ENCODE data around the gene DGKZ. TPM values are rescaled to one million over a fixed set of nuclear protein-coding genes. Genes with fewer than 3 reads are reported as not detected.

Gene DGKZ
- total and polyA plus RNA-seq, 2 of the 13 experiments (the other 11 are each of a cell fraction or from before 2014, with no cell fraction given) = 15.8 to 20.7 TPM

- ATAC-seq = no peak
- CTCF ChIA-PET (ENCODE audit: low intra/inter-chr PET ratio, low total read pairs) = no interaction called here
- peaks cover 4% of the 10 kb centered on the region; the same call in 1 of the 2 replicates for H3K4me1 ChIP-seq (ENCODE audit: insufficient read depth, low read length)
Measured at GRCh38 chr11:46335890-46336562, 11.2 kb upstream of the DGKZ start.

More at GRCh38 chr11:46335890-46336562, 11.2 kb upstream of the DGKZ start:
- 40% methylated on average over 11 of the region's 11 CpGs for WGBS (ENCODE audit: low lambda C conversion rate)
- Histone ChIP-seq H2AFZ (ENCODE audit: low read length) (no peak overlapping the region), H3K9ac (ENCODE audit: insufficient read depth, low read depth, low read length) (no peak overlapping the region), H3K4me2 (ENCODE audit: low read depth, low read length) (no peak overlapping the region), H3K36me3 (replicated peaks in 1 of 2; ENCODE audit: control insufficient read depth in 1 of 2, insufficient read depth in 2 of 2, low read length in 2 of 2) (no peaks in the 10 kb centered on the region), H4K20me1 (ENCODE audit: insufficient read depth, low read length) (peaks cover 7% of the 10 kb centered on the region; the same call in 1 of the 2 replicates), H3K79me2 (ENCODE audit: insufficient read depth, low read length) (no peaks in the 10 kb centered on the region), H3K9me3 (ENCODE audit: low read length) (no peaks in the 10 kb centered on the region), H3K27me3 (ENCODE audit: control insufficient read depth in 1 of 2, insufficient read depth in 2 of 2, low read length in 2 of 2) (peaks cover 18 to 87% of the 10 kb centered on the region in 2 experiments), H3K27ac (ENCODE audit: extremely low read length, insufficient read depth, low read length) (no peak overlapping the region), H3K4me3 (replicated peaks in 1 of 3; ENCODE audit: insufficient read depth in 1 of 3, low read depth in 2 of 3, low read length in 3 of 3) (no peak overlapping the region)
- intact Hi-C loops (cut with micrococcal nuclease; ENCODE audit: unreplicated experiment) = no loop called here
- in situ Hi-C loops (cut with HindIII; ENCODE audit: extremely low pct_ligation_motif_present, low pct_unique_long_range_greater_than_20kb) = no loop called here
- FAIRE-seq (no peak), DNase-seq (ENCODE audit: low spot score) (no peak)
- BruUV-seq (replicated peaks) = no TSS peak
- TF ChIP-seq NCOR1 (IDR thresholded peaks at IDR 0.05; ENCODE audit: borderline replicate concordance, low read length) = no peak
- TF ChIP-seq ZNF672 (CRISPR knock-in tag; IDR thresholded peaks at IDR 0.05) = no peak
- TF ChIP-seq, protein P1, sequence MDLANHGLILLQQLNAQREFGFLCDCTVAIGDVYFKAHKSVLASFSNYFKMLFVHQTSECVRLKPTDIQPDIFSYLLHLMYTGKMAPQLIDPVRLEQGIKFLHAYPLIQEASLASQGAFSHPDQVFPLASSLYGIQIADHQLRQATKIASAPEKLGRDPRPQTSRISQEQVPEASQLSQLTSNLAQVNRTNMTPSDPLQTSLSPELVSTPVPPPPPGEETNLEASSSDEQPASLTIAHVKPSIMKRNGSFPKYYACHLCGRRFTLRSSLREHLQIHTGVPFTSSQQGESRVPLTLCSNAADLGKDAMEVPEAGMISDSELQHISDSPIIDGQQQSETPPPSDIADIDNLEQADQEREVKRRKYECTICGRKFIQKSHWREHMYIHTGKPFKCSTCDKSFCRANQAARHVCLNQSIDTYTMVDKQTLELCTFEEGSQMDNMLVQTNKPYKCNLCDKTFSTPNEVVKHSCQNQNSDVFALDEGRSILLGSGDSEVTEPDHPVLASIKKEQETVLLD (CRISPR knock-in tag; IDR thresholded peaks at IDR 0.05; ENCODE audit: low read depth) = no peak
- TF ChIP-seq MLLT10 (CRISPR knock-in tag; IDR thresholded peaks at IDR 0.05) = no peak
- TF ChIP-seq TBP (CRISPR knock-in tag; IDR thresholded peaks at IDR 0.05) = no peak
- TF ChIP-seq ZSCAN25 (CRISPR knock-in tag; IDR thresholded peaks at IDR 0.05) = no peak
- TF ChIP-seq, protein P2, sequence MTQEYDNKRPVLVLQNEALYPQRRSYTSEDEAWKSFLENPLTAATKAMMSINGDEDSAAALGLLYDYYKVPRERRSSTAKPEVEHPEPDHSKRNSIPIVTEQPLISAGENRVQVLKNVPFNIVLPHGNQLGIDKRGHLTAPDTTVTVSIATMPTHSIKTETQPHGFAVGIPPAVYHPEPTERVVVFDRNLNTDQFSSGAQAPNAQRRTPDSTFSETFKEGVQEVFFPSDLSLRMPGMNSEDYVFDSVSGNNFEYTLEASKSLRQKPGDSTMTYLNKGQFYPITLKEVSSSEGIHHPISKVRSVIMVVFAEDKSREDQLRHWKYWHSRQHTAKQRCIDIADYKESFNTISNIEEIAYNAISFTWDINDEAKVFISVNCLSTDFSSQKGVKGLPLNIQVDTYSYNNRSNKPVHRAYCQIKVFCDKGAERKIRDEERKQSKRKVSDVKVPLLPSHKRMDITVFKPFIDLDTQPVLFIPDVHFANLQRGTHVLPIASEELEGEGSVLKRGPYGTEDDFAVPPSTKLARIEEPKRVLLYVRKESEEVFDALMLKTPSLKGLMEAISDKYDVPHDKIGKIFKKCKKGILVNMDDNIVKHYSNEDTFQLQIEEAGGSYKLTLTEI (CRISPR knock-in tag; conservative IDR thresholded peaks at IDR 0.05) = no peak
- TF ChIP-seq, protein P3, sequence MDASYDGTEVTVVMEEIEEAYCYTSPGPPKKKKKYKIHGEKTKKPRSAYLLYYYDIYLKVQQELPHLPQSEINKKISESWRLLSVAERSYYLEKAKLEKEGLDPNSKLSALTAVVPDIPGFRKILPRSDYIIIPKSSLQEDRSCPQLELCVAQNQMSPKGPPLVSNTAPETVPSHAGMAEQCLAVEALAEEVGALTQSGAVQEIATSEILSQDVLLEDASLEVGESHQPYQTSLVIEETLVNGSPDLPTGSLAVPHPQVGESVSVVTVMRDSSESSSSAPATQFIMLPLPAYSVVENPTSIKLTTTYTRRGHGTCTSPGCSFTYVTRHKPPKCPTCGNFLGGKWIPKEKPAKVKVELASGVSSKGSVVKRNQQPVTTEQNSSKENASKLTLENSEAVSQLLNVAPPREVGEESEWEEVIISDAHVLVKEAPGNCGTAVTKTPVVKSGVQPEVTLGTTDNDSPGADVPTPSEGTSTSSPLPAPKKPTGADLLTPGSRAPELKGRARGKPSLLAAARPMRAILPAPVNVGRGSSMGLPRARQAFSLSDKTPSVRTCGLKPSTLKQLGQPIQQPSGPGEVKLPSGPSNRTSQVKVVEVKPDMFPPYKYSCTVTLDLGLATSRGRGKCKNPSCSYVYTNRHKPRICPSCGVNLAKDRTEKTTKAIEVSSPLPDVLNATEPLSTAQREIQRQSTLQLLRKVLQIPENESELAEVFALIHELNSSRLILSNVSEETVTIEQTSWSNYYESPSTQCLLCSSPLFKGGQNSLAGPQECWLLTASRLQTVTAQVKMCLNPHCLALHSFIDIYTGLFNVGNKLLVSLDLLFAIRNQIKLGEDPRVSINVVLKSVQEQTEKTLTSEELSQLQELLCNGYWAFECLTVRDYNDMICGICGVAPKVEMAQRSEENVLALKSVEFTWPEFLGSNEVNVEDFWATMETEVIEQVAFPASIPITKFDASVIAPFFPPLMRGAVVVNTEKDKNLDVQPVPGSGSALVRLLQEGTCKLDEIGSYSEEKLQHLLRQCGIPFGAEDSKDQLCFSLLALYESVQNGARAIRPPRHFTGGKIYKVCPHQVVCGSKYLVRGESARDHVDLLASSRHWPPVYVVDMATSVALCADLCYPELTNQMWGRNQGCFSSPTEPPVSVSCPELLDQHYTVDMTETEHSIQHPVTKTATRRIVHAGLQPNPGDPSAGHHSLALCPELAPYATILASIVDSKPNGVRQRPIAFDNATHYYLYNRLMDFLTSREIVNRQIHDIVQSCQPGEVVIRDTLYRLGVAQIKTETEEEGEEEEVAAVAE (CRISPR knock-in tag; IDR thresholded peaks at IDR 0.05; ENCODE audit: borderline replicate concordance) = no peak
- no peak for TF ChIP-seq GTF2F1 (IDR thresholded peaks at IDR 0.05; ENCODE audit: low read length)
- TF ChIP-seq ZMAT5 (CRISPR knock-in tag; IDR thresholded peaks at IDR 0.05; ENCODE audit: borderline replicate concordance, low read depth) = no peak
- TF ChIP-seq GATAD2A (CRISPR knock-in tag; IDR thresholded peaks at IDR 0.05) = no peak
- no peak for TF ChIP-seq PRMT3 (CRISPR knock-in tag; IDR thresholded peaks at IDR 0.05; ENCODE audit: borderline replicate concordance, low read depth)
- TF ChIP-seq, protein P4, sequence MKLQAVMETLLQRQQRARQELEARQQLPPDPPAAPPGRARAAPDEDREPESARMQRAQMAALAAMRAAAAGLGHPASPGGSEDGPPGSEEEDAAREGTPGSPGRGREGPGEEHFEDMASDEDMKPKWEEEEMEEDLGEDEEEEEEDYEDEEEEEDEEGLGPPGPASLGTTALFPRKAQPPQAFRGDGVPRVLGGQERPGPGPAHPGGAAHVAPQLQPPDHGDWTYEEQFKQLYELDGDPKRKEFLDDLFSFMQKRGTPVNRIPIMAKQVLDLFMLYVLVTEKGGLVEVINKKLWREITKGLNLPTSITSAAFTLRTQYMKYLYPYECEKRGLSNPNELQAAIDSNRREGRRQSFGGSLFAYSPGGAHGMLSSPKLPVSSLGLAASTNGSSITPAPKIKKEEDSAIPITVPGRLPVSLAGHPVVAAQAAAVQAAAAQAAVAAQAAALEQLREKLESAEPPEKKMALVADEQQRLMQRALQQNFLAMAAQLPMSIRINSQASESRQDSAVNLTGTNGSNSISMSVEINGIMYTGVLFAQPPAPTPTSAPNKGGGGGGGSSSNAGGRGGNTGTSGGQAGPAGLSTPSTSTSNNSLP (IDR thresholded peaks at IDR 0.05; ENCODE audit: low read depth, low read length) = no peak
- POLR2A ChIA-PET = no interaction called here

Data from HepG2 (cell line).